H1 (cell line): ENCODE results near the gene UBE2E2. TPM values are rescaled to one million over a fixed set of nuclear protein-coding genes. Genes with fewer than 3 reads are reported as not detected.

ENCODE experiments used
- CTCF ChIA-PET: fragments of 300-600 bp; sonication (Branson Sonifier 250); formaldehyde crosslinking; loops from one replicate; lab custom pipeline; 2021; ENCODE audit not compliant: partially characterized antibody; lab: Charles Lee
- POLR2A ChIA-PET: fragments of 300-600 bp; sonication (Branson Sonifier 250); formaldehyde crosslinking; loops from one replicate; lab custom pipeline; 2021; ENCODE audit warnings: inconsistent platforms; ENCODE audit not compliant: partially characterized antibody; lab: Charles Lee
- DNase-seq, 2 experiments: peaks; one replicate each; pipeline versions ENCODE4 v3.0.0 to v3.0.0-alpha.2; 2010 to 2022; ENCODE audit warnings: low spot score in 2 of 2, low read depth in 1 of 2, mixed read lengths in 1 of 2
- FAIRE-seq: peaks from 2 replicates; lab custom pipeline; 2011; peaks lifted over from hg19 to GRCh38; lab: Jason Lieb, UNC
- H2AFZ ChIP-seq: 2 replicates; pipeline ENCODE4 v1.8.1; 2012; ENCODE audit warnings: low read length, inconsistent platforms
- H2AK5ac ChIP-seq: 2 replicates; pipeline ENCODE4 v1.6.1; 2013; ENCODE audit warnings: low read depth, low read length
- H2BK120ac ChIP-seq: replicated peaks from 2 replicates; pipeline ENCODE3; 2013; ENCODE audit warnings: low read depth, low read length, inconsistent platforms
- H2BK12ac ChIP-seq: 2 replicates; pipeline ENCODE4 v1.6.1; 2013; ENCODE audit warnings: low read depth, low read length
- H2BK15ac ChIP-seq: 2 replicates; pipeline ENCODE4 v1.6.1; 2013; ENCODE audit warnings: low read length
- H2BK20ac ChIP-seq: 2 replicates; pipeline ENCODE4 v1.6.1; 2013; ENCODE audit warnings: low read length
- H2BK5ac ChIP-seq: 2 replicates; pipeline ENCODE4 v1.6.1; 2013; ENCODE audit warnings: low read depth, low read length
- H3K14ac ChIP-seq: 2 replicates; pipeline ENCODE4 v1.6.1; 2013; ENCODE audit warnings: inconsistent platforms; ENCODE audit not compliant: insufficient read length
- H3K18ac ChIP-seq: 2 replicates; pipeline ENCODE4 v1.6.1; 2013; ENCODE audit warnings: low read length; ENCODE audit errors: extremely low read depth
- H3K23ac ChIP-seq: 2 replicates; pipeline ENCODE4 v1.6.1; 2013; ENCODE audit warnings: inconsistent platforms; ENCODE audit not compliant: insufficient read length
- H3K23me2 ChIP-seq: 2 replicates; pipeline ENCODE4 v1.6.1; 2013; ENCODE audit warnings: low read depth, low read length
- H3K27ac ChIP-seq: 2 replicates; pipeline ENCODE4 v1.6.1; 2011; ENCODE audit warnings: low read depth, low read length, inconsistent platforms
- H3K27me3 ChIP-seq, 4 experiments: replicated peaks in 1 of 4; 1 replicate in 1 of 4; 2 replicates in 3 of 4; pipeline versions ENCODE4 v1.6.1 to v1.8.1; 2011 to 2013; ENCODE audit warnings: low read length in 3 of 4, mild to moderate bottlenecking in 3 of 4, inconsistent platforms in 2 of 4, mixed read lengths in 2 of 4, moderate library complexity in 1 of 4; ENCODE audit not compliant: control insufficient read depth in 3 of 4, insufficient read depth in 3 of 4; ENCODE audit errors: extremely low read depth in 1 of 4
- H3K36me3 ChIP-seq, 4 experiments: 2 replicates each; pipeline versions ENCODE4 v1.6.1 to v1.8.1; 2011 to 2013; ENCODE audit warnings: mild to moderate bottlenecking in 4 of 4, low read length in 3 of 4, moderate library complexity in 2 of 4, control low read depth in 1 of 4, inconsistent platforms in 1 of 4; ENCODE audit not compliant: insufficient read depth in 4 of 4, control insufficient read depth in 2 of 4
- H3K4ac ChIP-seq: replicated peaks from 2 replicates; pipeline ENCODE3; 2013; ENCODE audit warnings: low read length, low read depth, mixed read lengths, inconsistent platforms; ENCODE audit not compliant: insufficient read length
- H3K4me1 ChIP-seq, 4 experiments: replicated peaks in 1 of 4; 1 replicate in 1 of 4; 2 replicates in 3 of 4; pipeline versions ENCODE4 v1.6.1 to v1.8.1; 2011 to 2013; ENCODE audit warnings: low read length in 3 of 4, inconsistent platforms in 2 of 4, mixed read lengths in 1 of 4; ENCODE audit not compliant: insufficient read depth in 4 of 4, control insufficient read depth in 3 of 4
- H3K4me2 ChIP-seq, 2 experiments: 2 replicates each; pipeline versions ENCODE4 v1.6.1 to v1.8.1; 2011 to 2013; ENCODE audit warnings: low read depth in 2 of 2, low read length in 2 of 2, control low read depth in 1 of 2, inconsistent platforms in 1 of 2, mild to moderate bottlenecking in 1 of 2; ENCODE audit not compliant: insufficient read depth in 1 of 2
- H3K4me3 ChIP-seq, 4 experiments: fragments of 200-600, 300-600 bp in 1 of 4; sonication (generic), shearing (Covaris generic), sonication (Bioruptor Twin) in 1 of 4; 2 replicates each; pipeline versions ENCODE4 v1.5.1 to v1.8.1; 2011 to 2016; ENCODE audit warnings: low read length in 4 of 4, low read depth in 3 of 4, control low read depth in 2 of 4, inconsistent platforms in 2 of 4, mild to moderate bottlenecking in 2 of 4, mixed read lengths in 1 of 4, moderate library complexity in 1 of 4; ENCODE audit not compliant: insufficient read depth in 2 of 4; ENCODE audit errors: extremely low read depth in 1 of 4
- H3K56ac ChIP-seq: replicated peaks from 2 replicates; pipeline ENCODE3; 2013; ENCODE audit warnings: low read depth, mild to moderate bottlenecking, mixed read lengths, low read length, inconsistent platforms; ENCODE audit not compliant: insufficient read length
- H3K79me1 ChIP-seq: 2 replicates; pipeline ENCODE4 v1.6.1; 2013; ENCODE audit warnings: low read depth, low read length, control low read depth
- H3K79me2 ChIP-seq, 2 experiments: 2 replicates each; pipeline versions ENCODE4 v1.6.1 to v1.8.1; 2012 to 2013; ENCODE audit warnings: low read length in 2 of 2, mild to moderate bottlenecking in 2 of 2, inconsistent platforms in 1 of 2; ENCODE audit not compliant: insufficient read depth in 2 of 2, control insufficient read depth in 1 of 2
- H3K9ac ChIP-seq, 4 experiments: replicated peaks in 1 of 4; 1 replicate in 1 of 4; 2 replicates in 3 of 4; pipeline versions ENCODE4 v1.6.1 to v1.8.1; 2011 to 2013; ENCODE audit warnings: low read depth in 3 of 4, low read length in 3 of 4, control low read depth in 2 of 4, mild to moderate bottlenecking in 2 of 4, moderate library complexity in 2 of 4, inconsistent platforms in 1 of 4; ENCODE audit errors: extremely low read depth in 1 of 4
- H3K9me3 ChIP-seq, 2 experiments: 2 replicates each; pipeline versions ENCODE4 v1.6.1 to v1.8.1; 2012 to 2013; ENCODE audit warnings: mild to moderate bottlenecking in 2 of 2, moderate library complexity in 2 of 2, control low read depth in 1 of 2, inconsistent platforms in 1 of 2, low read depth in 1 of 2, low read length in 1 of 2, mixed read lengths in 1 of 2; ENCODE audit not compliant: insufficient read depth in 2 of 2
- H4K20me1 ChIP-seq, 2 experiments: replicated peaks in 1 of 2; 2 replicates each; pipeline versions ENCODE3 to v1.8.1; 2011 to 2013; ENCODE audit warnings: inconsistent platforms in 2 of 2, low read length in 2 of 2, mild to moderate bottlenecking in 1 of 2; ENCODE audit not compliant: insufficient read depth in 2 of 2, control insufficient read depth in 1 of 2
- H4K5ac ChIP-seq: 2 replicates; pipeline ENCODE4 v1.6.1; 2013; ENCODE audit warnings: low read length, low read depth, mixed read lengths, inconsistent platforms; ENCODE audit not compliant: insufficient read length
- H4K8ac ChIP-seq: 2 replicates; pipeline ENCODE4 v1.8.0; 2013; ENCODE audit warnings: mild to moderate bottlenecking, moderate library complexity, low read length, inconsistent platforms; ENCODE audit not compliant: insufficient read depth; ENCODE audit errors: extremely low read depth
- H4K91ac ChIP-seq: replicated peaks from 2 replicates; pipeline ENCODE3; 2013; ENCODE audit warnings: low read length, mixed read lengths, inconsistent platforms; ENCODE audit not compliant: insufficient read length
- SIRT6 ChIP-seq: IDR thresholded peaks from one replicate; pipeline ENCODE4 v1.7.1; 2012; ENCODE audit warnings: low read length, inconsistent platforms
- WGBS, 2 experiments: shearing (Covaris generic) in 1 of 2; methylation state at CpG; one replicate each; pipeline versions ENCODE4 v1.1.6 to v1.1.7; 2013 to 2015; ENCODE audit warnings: low lambda C conversion rate in 2 of 2, mixed read lengths in 2 of 2, inconsistent platforms in 1 of 2, low coverage in 1 of 2, missing lambda C conversion rate in 1 of 2; ENCODE audit not compliant: insufficient replicate concordance in 2 of 2, insufficient coverage in 1 of 2, insufficient read length in 1 of 2; ENCODE audit errors: extremely low coverage in 1 of 2, missing lambda C conversion rate in 1 of 2; 5-methylcytosine and 5-hydroxymethylcytosine counted together
- polyA plus RNA-seq, 7 experiments: library from polyadenylated mRNA; depleted of rRNA in 3 of 7; stranded (reverse) in 5 of 7; unstranded in 2 of 7; fragments of >200 nt in 5 of 7; fragments of 200-250 nt in 2 of 7; gene quantifications; 1 replicate in 5 of 7; 2 replicates in 1 of 7; 4 replicates in 1 of 7; pipeline versions ENCODE4 v1.2.1 to v1.2.3, GENCODE V29; 2011 to 2013; ENCODE audit warnings: missing spikeins in 2 of 7, mixed read lengths in 2 of 7
- total RNA-seq: library from RNA; stranded (reverse); fragmentation: NEBNext Ultra II Directional; extraction: Animal tissue kit (Norgen Biotek cat#: 25700); gene quantifications from 2 replicates; pipeline ENCODE4 v1.2.1, GENCODE V29; 2021

The UBE2E2 gene
- total and polyA plus RNA-seq, 2 of the 8 experiments (the other 6 are each of a cell fraction or from before 2014, with no cell fraction given), result 57.6 to 70.6 TPM

GRCh38 chr3:23553353-23553752 lies 350.2 kb downstream of the UBE2E2 start:
- H3K9ac ChIP-seq, result no peak overlapping the region
- H3K36me3 ChIP-seq, result no peaks in the 10 kb centered on the region
- no peaks in the 10 kb centered on the region for H3K9me3 ChIP-seq
- ChIA-PET CTCF (interaction anchor here (0.7 kb wide), 1 partner anchor 384 kb away, joined by 3 read pairs; no protein-coding TSS in a partner anchor), POLR2A (no interaction called here)
- H3K79me1 ChIP-seq, result no peaks in the 10 kb centered on the region
- no peak overlapping the region for H3K18ac ChIP-seq
- H3K4me3 ChIP-seq, result no peak overlapping the region
- H4K91ac ChIP-seq, result no peak overlapping the region
- H2BK15ac ChIP-seq, result no peak overlapping the region
- no peak overlapping the region for H4K5ac ChIP-seq
- H2BK12ac ChIP-seq, result no peak overlapping the region
- H3K4me1 ChIP-seq, result no peaks in the 10 kb centered on the region
- no peaks in the 10 kb centered on the region; the same call in 1 of the 2 replicates for H3K23me2 ChIP-seq
- H3K14ac ChIP-seq, result no peak overlapping the region
- no peak overlapping the region for H3K4ac ChIP-seq
- H3K27ac ChIP-seq, result no peak overlapping the region
- H3K23ac ChIP-seq, result no peak overlapping the region
- H4K8ac ChIP-seq, result no peak overlapping the region
- no peak overlapping the region for H3K56ac ChIP-seq
- no peaks in the 10 kb centered on the region for H3K27me3 ChIP-seq
- 93% methylated on average over 3 of the region's 3 CpGs; no CpG with 5 or more reads in 1 of the 2 experiments for WGBS, 2 experiments
- H2BK20ac ChIP-seq, result no peak overlapping the region
- no peak overlapping the region for H2BK120ac ChIP-seq
- H3K79me2 ChIP-seq, result no peaks in the 10 kb centered on the region
- FAIRE-seq (no peak), DNase-seq (no peak)
- no peaks in the 10 kb centered on the region for H4K20me1 ChIP-seq
- H3K4me2 ChIP-seq, result no peak overlapping the region
- no peak overlapping the region for H2AFZ ChIP-seq
- no peak overlapping the region for H2BK5ac ChIP-seq
- H2AK5ac ChIP-seq, result no peak overlapping the region
- no peak for TF ChIP-seq SIRT6
